Keratinocyte (primary cell): Measurements from ENCODE around the gene VWC2L. TPM values are rescaled to one million over a fixed set of nuclear protein-coding genes. Genes with fewer than 3 reads are reported as not detected.

ENCODE experiments used
- DNase-seq: peaks from one replicate; pipeline ENCODE4 v3.0.0-alpha.2; 2011; ENCODE audit warnings: low read depth, missing footprints, low spot score
- FAIRE-seq: peaks from 2 replicates; lab custom pipeline; 2011; peaks lifted over from hg19 to GRCh38; lab: Jason Lieb, UNC
- H2AFZ ChIP-seq: 2 replicates; pipeline ENCODE4 v1.6.0; 2012; ENCODE audit warnings: low read length, control low read depth, inconsistent platforms; ENCODE audit not compliant: control insufficient read depth
- H3K27ac ChIP-seq: 2 replicates; pipeline ENCODE4 v1.5.1; 2011; ENCODE audit warnings: low read length; ENCODE audit not compliant: control insufficient read depth, insufficient read depth
- H3K27me3 ChIP-seq: 3 replicates; pipeline ENCODE4 v1.6.0; 2011; ENCODE audit warnings: low read length; ENCODE audit not compliant: control insufficient read depth, insufficient read depth; ENCODE audit errors: extremely low read depth
- H3K36me3 ChIP-seq, 2 experiments: 2 replicates in 1 of 2; 3 replicates in 1 of 2; pipeline ENCODE4 v1.5.1; 2011; ENCODE audit warnings: low read length in 2 of 2, mild to moderate bottlenecking in 1 of 2; ENCODE audit not compliant: control insufficient read depth in 2 of 2, insufficient read depth in 2 of 2; ENCODE audit errors: extremely low read depth in 1 of 2
- H3K4me1 ChIP-seq: 3 replicates; pipeline ENCODE4 v1.5.1; 2011; ENCODE audit warnings: low read length; ENCODE audit not compliant: control insufficient read depth, insufficient read depth; ENCODE audit errors: extremely low read depth
- H3K4me2 ChIP-seq: 3 replicates; pipeline ENCODE4 v1.6.0; 2011; ENCODE audit warnings: low read depth, low read length; ENCODE audit not compliant: control insufficient read depth, insufficient read depth; ENCODE audit errors: extremely low read depth
- H3K4me3 ChIP-seq, 3 experiments: fragments of 200-600 bp in 1 of 3; sonication (generic) in 1 of 3; 2 replicates in 2 of 3; 3 replicates in 1 of 3; pipeline ENCODE4 v1.5.1; 2011 to 2016; ENCODE audit warnings: low read length in 3 of 3, mild to moderate bottlenecking in 3 of 3, control low read depth in 2 of 3, inconsistent platforms in 1 of 3, low read depth in 1 of 3, mixed read lengths in 1 of 3, mixed run types in 1 of 3, moderate library complexity in 1 of 3; ENCODE audit not compliant: control insufficient read depth in 2 of 3, insufficient read depth in 2 of 3; ENCODE audit errors: extremely low read depth in 1 of 3
- H3K79me2 ChIP-seq: 2 replicates; pipeline ENCODE4 v1.6.0; 2012; ENCODE audit warnings: low read length; ENCODE audit not compliant: control insufficient read depth, insufficient read depth
- H3K9ac ChIP-seq: 3 replicates; pipeline ENCODE4 v1.6.0; 2011; ENCODE audit warnings: low read length; ENCODE audit not compliant: control insufficient read depth, insufficient read depth; ENCODE audit errors: extremely low read depth
- H3K9me1 ChIP-seq: 3 replicates; pipeline ENCODE4 v1.6.0; 2011; ENCODE audit warnings: low read length; ENCODE audit not compliant: control insufficient read depth, insufficient read depth; ENCODE audit errors: extremely low read depth
- H3K9me3 ChIP-seq: 2 replicates; pipeline ENCODE4 v1.5.1; 2012; ENCODE audit warnings: low read depth, low read length; ENCODE audit not compliant: control insufficient read depth
- H4K20me1 ChIP-seq: 3 replicates; pipeline ENCODE4 v1.6.0; 2011; ENCODE audit warnings: low read length; ENCODE audit not compliant: control insufficient read depth, insufficient read depth; ENCODE audit errors: extremely low read depth
- EZH2 ChIP-seq: IDR thresholded peaks from one replicate; pipeline ENCODE4 v1.6.1; 2012; ENCODE audit warnings: inconsistent platforms, mild to moderate bottlenecking, low read length, moderate library complexity
- dilution Hi-C: fragments of 300-500 bp; cut with MboI; formaldehyde crosslinking; loops from one replicate; pipeline ENCODE4 v1.7.0; 2020; ENCODE audit warnings: low sequenced_read_pairs; ENCODE audit not compliant: extremely low pct_ligation_motif_present
- polyA plus RNA-seq, 5 experiments: library from polyadenylated mRNA; depleted of rRNA in 3 of 5; stranded (reverse) in 3 of 5; stranded (forward) in 1 of 5; unstranded in 1 of 5; fragments of >200 nt; gene quantifications; 1 replicate in 1 of 5; 2 replicates in 3 of 5; 3 replicates in 1 of 5; pipeline versions ENCODE4 v1.2.1 to v1.2.3, GENCODE V29; 2011 to 2012; ENCODE audit warnings: missing spikeins in 2 of 5, low read depth in 1 of 5, low replicate concordance in 1 of 5
- TF ChIP-seq, protein P1 (sequence below), 3 experiments: IDR thresholded peaks in 1 of 3; conservative IDR thresholded peaks in 1 of 3; optimal IDR thresholded peaks in 1 of 3; 2 replicates in 2 of 3; 3 replicates in 1 of 3; pipeline versions ENCODE3 to v1.5.1; 2011; ENCODE audit warnings: low read length in 3 of 3, mild to moderate bottlenecking in 3 of 3, moderate library complexity in 2 of 3, control low read depth in 1 of 3, inconsistent platforms in 1 of 3; ENCODE audit not compliant: insufficient read depth in 2 of 3; ENCODE audit errors: extremely low read depth in 1 of 3

Gene VWC2L
- polyA plus RNA-seq, 1 donor (not counting 4 experiments of a cell fraction or from before 2014, with no cell fraction given), result not detected

DNA sequence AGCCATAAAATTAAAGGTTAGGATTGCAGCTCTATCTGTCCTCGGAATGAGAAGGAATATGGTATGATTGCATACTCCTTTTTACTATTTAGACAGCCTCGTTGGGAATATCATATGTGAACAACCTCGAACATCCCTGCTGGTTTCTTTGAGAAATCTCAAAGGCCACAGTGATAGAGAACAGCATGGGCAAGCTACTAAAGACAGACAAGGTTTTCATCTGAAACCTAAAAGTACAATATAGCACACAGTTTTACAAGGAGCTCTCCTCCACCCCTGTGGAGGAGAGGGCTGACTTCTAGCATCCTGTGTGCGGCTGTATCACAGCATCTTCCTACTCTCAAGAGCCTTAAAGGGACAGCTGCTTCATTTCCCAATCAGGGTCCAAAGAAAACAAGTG is 104.3 kb downstream of the VWC2L start:
- dilution Hi-C loops, result no loop called here
- Histone ChIP-seq H3K27me3 (no peaks in the 10 kb centered on the region), H3K4me2 (no peak overlapping the region), H3K9me3 (no peaks in the 10 kb centered on the region), H2AFZ (no peak overlapping the region), H3K4me3 (no peak overlapping the region), H3K27ac (no peak overlapping the region), H3K36me3 (no peaks in the 10 kb centered on the region), H3K4me1 (no peaks in the 10 kb centered on the region), H3K9ac (no peak overlapping the region), H3K79me2 (no peaks in the 10 kb centered on the region), H3K9me1 (no peaks in the 10 kb centered on the region), H4K20me1 (no peaks in the 10 kb centered on the region)
- TF ChIP-seq, protein P1, sequence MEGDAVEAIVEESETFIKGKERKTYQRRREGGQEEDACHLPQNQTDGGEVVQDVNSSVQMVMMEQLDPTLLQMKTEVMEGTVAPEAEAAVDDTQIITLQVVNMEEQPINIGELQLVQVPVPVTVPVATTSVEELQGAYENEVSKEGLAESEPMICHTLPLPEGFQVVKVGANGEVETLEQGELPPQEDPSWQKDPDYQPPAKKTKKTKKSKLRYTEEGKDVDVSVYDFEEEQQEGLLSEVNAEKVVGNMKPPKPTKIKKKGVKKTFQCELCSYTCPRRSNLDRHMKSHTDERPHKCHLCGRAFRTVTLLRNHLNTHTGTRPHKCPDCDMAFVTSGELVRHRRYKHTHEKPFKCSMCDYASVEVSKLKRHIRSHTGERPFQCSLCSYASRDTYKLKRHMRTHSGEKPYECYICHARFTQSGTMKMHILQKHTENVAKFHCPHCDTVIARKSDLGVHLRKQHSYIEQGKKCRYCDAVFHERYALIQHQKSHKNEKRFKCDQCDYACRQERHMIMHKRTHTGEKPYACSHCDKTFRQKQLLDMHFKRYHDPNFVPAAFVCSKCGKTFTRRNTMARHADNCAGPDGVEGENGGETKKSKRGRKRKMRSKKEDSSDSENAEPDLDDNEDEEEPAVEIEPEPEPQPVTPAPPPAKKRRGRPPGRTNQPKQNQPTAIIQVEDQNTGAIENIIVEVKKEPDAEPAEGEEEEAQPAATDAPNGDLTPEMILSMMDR (optimal IDR thresholded peaks at IDR 0.05 in 1 of 3, IDR thresholded peaks at IDR 0.05 in 1 of 3, conservative IDR thresholded peaks at IDR 0.05 in 1 of 3; ENCODE audit: extremely low read depth in 1 of 3, insufficient read depth in 2 of 3, low read length in 3 of 3), result no peak
- no peak for TF ChIP-seq EZH2
- DNase-seq (no peak), FAIRE-seq (no peak)

DNA sequence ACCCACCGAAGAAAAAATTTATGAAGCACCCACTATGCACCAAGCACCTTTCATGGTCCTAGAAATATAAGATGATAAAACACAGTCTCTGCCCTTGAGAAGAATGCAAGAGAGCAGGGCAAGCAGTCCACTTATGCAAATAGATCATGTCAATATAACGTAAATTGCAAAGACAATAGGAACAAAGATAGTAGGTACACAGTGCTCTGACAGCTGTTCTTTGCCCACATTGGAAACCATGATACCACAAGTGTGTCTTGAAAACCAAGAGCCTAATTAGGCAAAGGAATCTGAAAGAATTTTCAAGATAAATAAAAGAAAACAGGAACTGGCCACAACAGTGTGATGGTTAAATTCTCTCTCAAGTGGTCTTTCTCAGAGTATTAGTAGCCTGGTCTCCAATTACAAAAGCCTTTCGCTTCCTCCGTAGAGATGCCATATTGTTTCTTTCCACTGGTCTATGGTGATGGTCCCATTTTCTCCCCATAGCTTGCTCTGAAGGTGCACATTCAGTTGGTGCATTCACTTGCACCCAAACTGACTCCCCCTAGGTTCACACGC is 108.5 kb downstream of the VWC2L start:
- no peaks in the 10 kb centered on the region for H3K9me3 ChIP-seq
- H3K27ac ChIP-seq, result no peak overlapping the region
- DNase-seq, result no peak
- no peak for FAIRE-seq
- H3K79me2 ChIP-seq, result no peaks in the 10 kb centered on the region
- dilution Hi-C loops, result no loop called here
- no peak overlapping the region for H3K9ac ChIP-seq
- no peak for TF ChIP-seq EZH2
- TF ChIP-seq, protein P1 (optimal IDR thresholded peaks at IDR 0.05 in 1 of 3, IDR thresholded peaks at IDR 0.05 in 1 of 3, conservative IDR thresholded peaks at IDR 0.05 in 1 of 3; ENCODE audit: extremely low read depth in 1 of 3, insufficient read depth in 2 of 3, low read length in 3 of 3), result no peak
- H3K4me3 ChIP-seq, result no peak overlapping the region
- no peaks in the 10 kb centered on the region for H3K9me1 ChIP-seq
- no peaks in the 10 kb centered on the region for H3K36me3 ChIP-seq
- no peak overlapping the region for H2AFZ ChIP-seq
- no peaks in the 10 kb centered on the region for H3K4me1 ChIP-seq
- H3K4me2 ChIP-seq, result no peak overlapping the region
- H3K27me3 ChIP-seq, result no peaks in the 10 kb centered on the region
- no peaks in the 10 kb centered on the region for H4K20me1 ChIP-seq
